Head of caudate nucleus (tissue), 42 donors: ENCODE data around the gene PNN.
"Not testable (repeated sequence)": the region's sequence is repeated elsewhere in the genome, so short reads cannot be mapped to it uniquely, and the experiment has no call there.

Source experiments
- DNase-seq, 42 donors: peaks; one replicate each; pipeline versions ENCODE4 v3.0.0 to v3.0.0-alpha.2; 2020 to 2021; ENCODE audit warnings: mixed read lengths in 7 of 42
- intact Hi-C: fragments of 100-400 bp; cut with DNase I; formaldehyde crosslinking; loops from one replicate; pipeline ENCODE4 v1.15.0; 2022

The PNN gene

GRCh38 chr14:39219075-39219499 is 44.0 kb downstream of the PNN start:
- intact Hi-C loops: no loop called here
- DNase-seq: peak in 1 of 42 donors; percentile 28

- intact Hi-C loops: not testable (repeated sequence)
- peak in 1 of 42 donors; percentile 3 for DNase-seq
These were observed 45.4 kb downstream of the PNN start for GRCh38 chr14:39220473-39220872.

GRCh38 chr14:39228044-39228443 is 53.0 kb downstream of the PNN start:
- DNase-seq: peak in 1 of 42 donors; percentile 17
- intact Hi-C loops: no loop called here

GRCh38 chr14:39228509-39229221 is 53.6 kb downstream of the PNN start:
- intact Hi-C loops: no loop called here
- no peak for DNase-seq

GRCh38 chr14:39229222-39229543 is 54.1 kb downstream of the PNN start:
- intact Hi-C loops: no loop called here
- DNase-seq: no peak

GRCh38 chr14:39229601-39230110 is 54.6 kb downstream of the PNN start:
- intact Hi-C loops: no loop called here

GRCh38 chr14:39230416-39231035 is 55.5 kb downstream of the PNN start:
- intact Hi-C loops: no loop called here

More at GRCh38 chr14:39229601-39230110, 54.6 kb downstream of the PNN start:
- DNase-seq: no peak

GRCh38 chr14:39231751-39232553 is 56.9 kb downstream of the PNN start:
- intact Hi-C loops: not testable (repeated sequence)
- peak in 3 of 42 donors; percentile 4 to 19 (median 14) for DNase-seq

More at GRCh38 chr14:39230416-39231035, 55.5 kb downstream of the PNN start:
- no peak for DNase-seq
